ENCODE results near the gene SERPINB2. TPM values are rescaled to one million over a fixed set of nuclear protein-coding genes. Genes with fewer than 3 reads are reported as not detected.
"Not testable (repeated sequence)": the region's sequence is repeated elsewhere in the genome, so short reads cannot be mapped to it uniquely, and the experiment has no call there.

SERPINB2 gene
- total RNA-seq, 1 donor from 2014 or later = not detected

- no peak for DNase-seq (ENCODE audit: low spot score)
Observed at GRCh38 chr18:63924551-63924950, 37.0 kb downstream of the SERPINB2 start.

DNA sequence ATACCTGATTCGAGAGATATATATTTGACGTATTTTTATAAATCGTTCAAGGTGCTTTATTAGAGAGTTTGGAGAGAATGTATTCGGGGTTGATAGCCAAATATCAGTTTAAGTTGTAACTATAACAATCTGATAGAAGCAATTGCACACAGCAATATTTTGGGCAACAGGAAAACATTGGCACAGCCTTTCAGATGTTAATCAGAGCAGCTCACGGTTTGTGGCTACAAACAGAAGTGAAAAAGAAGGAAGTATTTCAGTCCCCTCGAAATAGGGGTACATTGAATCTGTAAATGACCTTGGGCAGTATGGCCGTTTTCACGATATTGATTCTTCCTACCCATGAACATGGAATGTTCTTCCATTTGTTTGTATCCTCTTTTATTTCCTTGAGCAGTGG, 40.8 kb downstream of the SERPINB2 start:
- Mint-ChIP-seq H3K9me3 (no peaks in the 10 kb centered on the region), H3K36me3 (ENCODE audit: low read depth) (no peaks in the 10 kb centered on the region), H3K4me3 (no peak overlapping the region), H3K27ac (no peak overlapping the region), H3K4me1 (ENCODE audit: low read depth) (no peaks in the 10 kb centered on the region), H3K27me3 (ENCODE audit: insufficient read depth) (peaks cover 59% of the 10 kb centered on the region)
- no peak for DNase-seq (ENCODE audit: low spot score)
- intact Hi-C loops (cut with micrococcal nuclease) = no loop called here

More at GRCh38 chr18:63924551-63924950, 37.0 kb downstream of the SERPINB2 start:
- no peaks in the 10 kb centered on the region for H3K36me3 Mint-ChIP-seq (ENCODE audit: low read depth)
- intact Hi-C loops (cut with micrococcal nuclease) = no loop called here
- no peaks in the 10 kb centered on the region for H3K4me1 Mint-ChIP-seq (ENCODE audit: low read depth)
- no peaks in the 10 kb centered on the region for H3K9me3 Mint-ChIP-seq
- peaks cover 44% of the 10 kb centered on the region for H3K27me3 Mint-ChIP-seq (ENCODE audit: insufficient read depth)
- no peak overlapping the region for H3K4me3 Mint-ChIP-seq
- H3K27ac Mint-ChIP-seq = no peak overlapping the region

GRCh38 chr18:63929369-63929768, 41.9 kb downstream of the SERPINB2 start:
- DNase-seq (ENCODE audit: low spot score); H3K36me3 Mint-ChIP-seq (ENCODE audit: low read depth); H3K4me1 Mint-ChIP-seq (ENCODE audit: low read depth); H3K4me3 Mint-ChIP-seq; H3K27ac Mint-ChIP-seq; intact Hi-C loops (cut with micrococcal nuclease); H3K9me3 Mint-ChIP-seq: not testable (repeated sequence)
- H3K27me3 Mint-ChIP-seq (ENCODE audit: insufficient read depth) = peaks cover 64% of the 10 kb centered on the region

GRCh38 chr18:63930773-63931354, 43.4 kb downstream of the SERPINB2 start:
- intact Hi-C loops (cut with micrococcal nuclease) = no loop called here
- no peak overlapping the region for H3K4me3 Mint-ChIP-seq
- H3K4me1 Mint-ChIP-seq (ENCODE audit: low read depth) = peaks cover under 1% of the 10 kb centered on the region
- no peaks in the 10 kb centered on the region for H3K36me3 Mint-ChIP-seq (ENCODE audit: low read depth)
- peaks cover 62% of the 10 kb centered on the region for H3K27me3 Mint-ChIP-seq (ENCODE audit: insufficient read depth)
- H3K27ac Mint-ChIP-seq = no peak overlapping the region
- H3K9me3 Mint-ChIP-seq = no peaks in the 10 kb centered on the region
- DNase-seq (ENCODE audit: low spot score) = no peak

- DNase-seq (ENCODE audit: low spot score) = peak; percentile 55
- Mint-ChIP-seq H3K9me3 (no peaks in the 10 kb centered on the region), H3K27me3 (ENCODE audit: insufficient read depth) (peaks cover 25% of the 10 kb centered on the region), H3K36me3 (ENCODE audit: low read depth) (no peaks in the 10 kb centered on the region), H3K4me1 (ENCODE audit: low read depth) (peaks cover 4% of the 10 kb centered on the region), H3K4me3 (peak overlapping the region; percentile 81), H3K27ac (peak overlapping the region; percentile 44)
- intact Hi-C loops (cut with micrococcal nuclease) = loop anchor here (1.0 to 5.0 kb wide), 5 partner anchors 12 to 418 kb away; partner anchors contain the start of gene SERPINB8
Observed at GRCh38 chr18:63936156-63936931, 48.8 kb downstream of the SERPINB2 start.

- intact Hi-C loops (cut with micrococcal nuclease) = loop anchor here (1.0 to 5.0 kb wide), 5 partner anchors 11 to 419 kb away; partner anchors contain the start of gene SERPINB8
- H3K4me3 Mint-ChIP-seq = no peak overlapping the region
- no peaks in the 10 kb centered on the region for H3K9me3 Mint-ChIP-seq
- H3K4me1 Mint-ChIP-seq (ENCODE audit: low read depth) = peaks cover 4% of the 10 kb centered on the region
- DNase-seq (ENCODE audit: low spot score) = no peak
- peaks cover 21% of the 10 kb centered on the region for H3K27me3 Mint-ChIP-seq (ENCODE audit: insufficient read depth)
- H3K36me3 Mint-ChIP-seq (ENCODE audit: low read depth) = no peaks in the 10 kb centered on the region
- H3K27ac Mint-ChIP-seq = no peak overlapping the region
Observed at GRCh38 chr18:63936932-63937393, 49.5 kb downstream of the SERPINB2 start.

- Mint-ChIP-seq H3K27ac (no peak overlapping the region), H3K36me3 (ENCODE audit: low read depth) (no peaks in the 10 kb centered on the region), H3K4me3 (no peak overlapping the region), H3K4me1 (ENCODE audit: low read depth) (peaks cover 4% of the 10 kb centered on the region), H3K27me3 (ENCODE audit: insufficient read depth) (peaks cover 9% of the 10 kb centered on the region), H3K9me3 (no peaks in the 10 kb centered on the region)
- intact Hi-C loops (cut with micrococcal nuclease) = loop anchor here (10.0 kb wide), 1 partner anchor 575 kb away; the partner anchor contains the start of gene KDSR
- DNase-seq (ENCODE audit: low spot score) = no peak
Observed at GRCh38 chr18:63940008-63940407, 52.5 kb downstream of the SERPINB2 start.

DNA sequence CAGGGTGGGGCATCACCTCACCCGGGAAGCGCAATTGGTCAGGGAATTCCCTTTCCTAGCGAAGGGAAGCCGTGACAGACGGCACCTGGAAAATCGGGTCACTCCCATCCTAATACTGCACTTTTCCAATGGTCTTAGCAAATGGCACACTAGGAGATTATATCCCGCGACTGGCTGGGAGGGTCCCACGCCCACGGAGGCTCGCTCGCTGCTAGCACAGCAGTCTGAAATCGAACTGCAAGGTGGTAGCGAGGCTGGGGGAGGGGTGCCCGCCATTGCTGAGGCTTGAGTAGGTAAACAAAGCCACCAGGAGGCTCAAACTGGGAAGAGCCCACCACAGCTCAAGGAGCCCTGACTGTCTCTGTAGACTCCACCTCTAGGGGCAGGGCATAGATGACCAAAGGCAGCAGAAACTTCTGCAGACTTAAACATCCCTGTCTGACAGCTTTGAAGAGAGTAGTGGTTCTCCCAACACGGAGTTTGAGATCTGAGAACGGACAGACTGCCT, 53.1 kb downstream of the SERPINB2 start:
- not testable (repeated sequence) for H3K27me3 Mint-ChIP-seq (ENCODE audit: insufficient read depth); H3K36me3 Mint-ChIP-seq (ENCODE audit: low read depth); H3K4me3 Mint-ChIP-seq; H3K4me1 Mint-ChIP-seq (ENCODE audit: low read depth); H3K9me3 Mint-ChIP-seq; DNase-seq (ENCODE audit: low spot score); H3K27ac Mint-ChIP-seq
- intact Hi-C loops (cut with micrococcal nuclease) = loop anchor here (10.0 kb wide), 1 partner anchor 576 kb away; the partner anchor contains the start of gene KDSR

DNA sequence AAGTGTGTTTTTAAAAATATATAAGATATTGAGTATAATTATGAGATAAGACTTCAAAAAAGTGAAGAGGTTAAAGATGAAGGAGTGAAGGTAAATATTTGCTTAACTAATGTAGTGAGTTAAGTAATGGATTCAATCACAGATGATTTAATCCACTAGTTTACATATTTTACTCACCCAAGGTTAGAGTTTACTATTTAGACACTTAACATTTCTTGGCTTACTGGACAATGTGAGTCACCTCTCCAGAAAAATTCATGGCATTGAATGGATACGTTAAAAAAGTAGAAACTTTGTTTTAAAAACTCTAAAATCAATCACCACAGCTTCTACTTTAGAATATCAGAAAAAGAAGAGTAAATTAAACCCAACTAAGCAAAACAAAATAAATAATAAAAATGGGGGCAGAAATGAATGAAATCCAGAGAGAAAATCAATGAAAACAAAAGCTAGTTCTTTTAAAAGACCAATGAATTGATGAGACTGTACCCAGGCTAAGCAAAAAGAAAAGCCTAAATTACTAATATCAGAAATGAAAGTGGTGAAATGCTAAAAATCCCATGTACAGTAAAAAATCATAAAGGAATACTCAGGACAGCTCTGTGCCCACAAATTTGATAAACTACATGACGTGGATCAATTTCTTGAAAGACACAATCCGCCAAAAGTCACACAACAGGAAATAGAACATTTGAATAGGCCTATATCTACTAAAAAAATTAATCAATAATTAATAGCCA, 59.7 kb downstream of the SERPINB2 start:
- DNase-seq (ENCODE audit: low spot score) = no peak
- Mint-ChIP-seq H3K27me3 (ENCODE audit: insufficient read depth) (peaks cover 11% of the 10 kb centered on the region), H3K4me1 (ENCODE audit: low read depth) (peaks cover 39% of the 10 kb centered on the region), H3K4me3 (no peak overlapping the region), H3K9me3 (peaks cover 5% of the 10 kb centered on the region), H3K36me3 (ENCODE audit: low read depth) (peaks cover 7% of the 10 kb centered on the region), H3K27ac (no peak overlapping the region)
- intact Hi-C loops (cut with micrococcal nuclease) = loop anchor here (5.0 to 10.0 kb wide), 3 partner anchors 582 to 1760 kb away; partner anchors contain the start of genes KDSR, PHLPP1, PIGN and RELCH

DNA sequence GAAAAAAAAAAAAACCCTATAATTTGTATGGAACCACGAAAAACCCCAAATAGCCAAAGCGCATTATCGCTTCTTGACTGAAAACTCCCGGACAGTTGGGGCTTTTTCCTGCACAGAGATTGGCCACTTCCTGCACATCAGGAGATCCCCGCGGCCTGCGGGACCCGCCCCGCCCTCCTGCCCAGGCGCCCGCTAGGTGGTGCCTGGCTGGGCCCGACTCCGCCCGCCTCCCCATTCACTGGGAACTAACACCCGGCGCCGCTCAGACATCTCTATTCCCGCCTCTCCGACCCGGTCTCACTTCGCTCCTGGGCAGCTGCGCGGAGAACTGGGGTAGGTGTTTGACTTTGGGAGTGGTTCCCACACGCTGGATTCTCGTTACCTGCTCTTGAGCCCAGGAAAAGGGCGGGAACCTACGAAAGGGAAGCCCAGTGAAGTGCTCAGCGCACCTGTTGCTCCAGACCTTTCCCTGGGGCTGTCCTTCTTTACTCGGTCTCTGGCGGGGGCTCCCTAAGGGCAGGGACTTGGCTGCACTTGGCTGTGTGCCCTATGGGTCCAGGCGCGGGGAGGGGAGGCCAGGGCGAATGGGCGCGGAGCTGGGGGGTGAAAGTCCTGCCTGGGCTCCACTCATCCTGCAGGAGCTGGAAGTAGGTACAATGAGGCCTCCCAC, 61.7 kb downstream of the SERPINB2 start, which contains the start of gene HMSD:
HMSD (plus strand) TSS at position 234 of the 670 bp plus-strand sequence. CDS start 4,155 bp downstream, outside the sequence.
- peaks cover 5% of the 10 kb centered on the region for H3K27me3 Mint-ChIP-seq (ENCODE audit: insufficient read depth)
- intact Hi-C loops (cut with micrococcal nuclease) = loop anchor here (5.0 to 10.0 kb wide), 3 partner anchors 584 to 1762 kb away; partner anchors contain the start of genes KDSR, PHLPP1, PIGN and RELCH
- H3K9me3 Mint-ChIP-seq = peaks cover 5% of the 10 kb centered on the region
- peak within 1 kb of the TSS; percentile 88 for H3K4me3 Mint-ChIP-seq
- DNase-seq (ENCODE audit: low spot score) = peak; percentile 68
- H3K27ac Mint-ChIP-seq = peak within 1 kb of the TSS; percentile 87
- peaks cover 46% of the 10 kb centered on the region for H3K4me1 Mint-ChIP-seq (ENCODE audit: low read depth)
- H3K36me3 Mint-ChIP-seq (ENCODE audit: low read depth) = peaks cover 13% of the 10 kb centered on the region

DNA sequence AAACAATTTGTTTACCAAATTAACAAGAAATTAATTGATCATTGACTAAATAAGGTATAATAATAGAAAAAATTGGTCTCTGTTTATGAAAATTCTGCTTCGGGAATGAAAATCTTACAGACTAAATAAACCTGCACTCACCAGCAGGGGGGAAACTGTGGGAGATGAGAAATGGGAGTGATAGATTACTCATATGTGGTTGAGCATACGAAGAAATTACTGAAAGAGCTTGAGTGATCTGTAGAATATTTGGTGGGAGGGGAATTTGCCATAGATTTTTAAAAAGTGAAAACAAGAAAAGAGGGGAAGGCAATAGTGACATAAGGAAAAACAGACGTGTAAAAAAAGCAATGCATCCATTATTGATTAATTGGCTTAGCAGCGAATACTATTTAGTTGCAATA, 63.8 kb downstream of the SERPINB2 start:
- peak overlapping the region; percentile 78 for H3K27ac Mint-ChIP-seq
- no peak for DNase-seq (ENCODE audit: low spot score)
- H3K27me3 Mint-ChIP-seq (ENCODE audit: insufficient read depth) = no peaks in the 10 kb centered on the region
- intact Hi-C loops (cut with micrococcal nuclease) = loop anchor here (1.0 to 10.0 kb wide), 8 partner anchors 12 to 1104 kb away; partner anchors contain the start of genes SERPINB2, SERPINB8 and VPS4B
- peaks cover 46% of the 10 kb centered on the region for H3K4me1 Mint-ChIP-seq (ENCODE audit: low read depth)
- peaks cover 5% of the 10 kb centered on the region for H3K9me3 Mint-ChIP-seq
- H3K4me3 Mint-ChIP-seq = peak overlapping the region; percentile 43
- H3K36me3 Mint-ChIP-seq (ENCODE audit: low read depth) = peaks cover 26% of the 10 kb centered on the region

Data from activated T-helper 1 cell treated with anti-CD3 and anti-CD28 coated beads, Interleukin-12 subunit alpha, Interleukin-12 subunit beta, Interleukin-2, Interleukin-4 antibody, amounts not matched to agents 30 ng/mL and 10 ng/mL and 1 ng/mL, durations not matched to agents 14 hours and 24 hours and 36 hours (primary cell).